GM08714 (cell line): ENCODE measurements around the gene AKAP13.
"Not testable (repeated sequence)": the region's sequence is repeated elsewhere in the genome, so short reads cannot be mapped to it uniquely, and the experiment has no call there.

Experiments used
- H3K4me3 ChIP-seq: fragments of 200-500 bp; sonication (Bioruptor generic); 2 replicates; pipeline ENCODE4 v1.5.1; 2014; ENCODE audit warnings: mild to moderate bottlenecking, low read length, inconsistent platforms
- ZNF274 ChIP-seq: IDR thresholded peaks from 2 replicates; pipeline ENCODE4 v1.6.1; 2012; ENCODE audit warnings: mild to moderate bottlenecking, low read depth, low read length

AKAP13 gene

DNA sequence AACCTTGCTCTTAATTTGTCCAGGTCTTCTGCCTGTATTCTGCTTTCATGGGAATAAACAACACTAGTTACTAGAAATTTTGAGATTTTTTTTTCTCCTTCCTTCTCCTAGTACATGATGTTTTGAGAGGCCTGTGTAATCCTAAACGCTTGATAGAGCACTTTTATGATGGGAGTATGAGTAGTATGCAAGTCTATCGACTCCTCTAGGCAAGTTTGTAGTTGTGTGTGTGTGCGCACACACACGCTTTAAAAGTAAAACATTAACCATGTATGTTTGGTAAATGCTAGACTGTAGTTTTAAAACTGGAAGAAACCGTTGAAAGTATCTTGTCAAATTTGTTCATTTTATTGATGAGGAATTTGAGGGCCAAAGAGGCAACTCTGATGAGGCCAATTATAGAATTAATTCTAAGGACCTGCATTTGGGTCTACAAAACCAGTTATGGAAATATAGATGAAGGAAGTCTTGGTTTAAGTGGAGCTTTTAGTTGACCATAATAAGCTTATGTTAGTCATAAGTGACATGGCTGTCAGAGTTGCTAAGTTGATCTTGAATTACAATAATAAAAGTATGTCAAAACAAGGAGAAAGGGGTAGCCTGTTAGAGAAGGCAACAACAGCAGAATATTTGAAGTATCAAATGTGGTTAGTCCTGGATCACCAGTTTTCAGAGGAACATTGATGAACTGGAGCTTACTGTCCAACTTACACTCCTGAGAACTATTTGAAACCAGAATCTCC is 47.1 kb downstream of the AKAP13 start:
- no peak overlapping the region for H3K4me3 ChIP-seq
- TF ChIP-seq ZNF274 = no peak

- H3K4me3 ChIP-seq = no peak overlapping the region
- TF ChIP-seq ZNF274 = no peak
Observed at GRCh38 chr15:85429522-85429921, 49.1 kb downstream of the AKAP13 start.

DNA sequence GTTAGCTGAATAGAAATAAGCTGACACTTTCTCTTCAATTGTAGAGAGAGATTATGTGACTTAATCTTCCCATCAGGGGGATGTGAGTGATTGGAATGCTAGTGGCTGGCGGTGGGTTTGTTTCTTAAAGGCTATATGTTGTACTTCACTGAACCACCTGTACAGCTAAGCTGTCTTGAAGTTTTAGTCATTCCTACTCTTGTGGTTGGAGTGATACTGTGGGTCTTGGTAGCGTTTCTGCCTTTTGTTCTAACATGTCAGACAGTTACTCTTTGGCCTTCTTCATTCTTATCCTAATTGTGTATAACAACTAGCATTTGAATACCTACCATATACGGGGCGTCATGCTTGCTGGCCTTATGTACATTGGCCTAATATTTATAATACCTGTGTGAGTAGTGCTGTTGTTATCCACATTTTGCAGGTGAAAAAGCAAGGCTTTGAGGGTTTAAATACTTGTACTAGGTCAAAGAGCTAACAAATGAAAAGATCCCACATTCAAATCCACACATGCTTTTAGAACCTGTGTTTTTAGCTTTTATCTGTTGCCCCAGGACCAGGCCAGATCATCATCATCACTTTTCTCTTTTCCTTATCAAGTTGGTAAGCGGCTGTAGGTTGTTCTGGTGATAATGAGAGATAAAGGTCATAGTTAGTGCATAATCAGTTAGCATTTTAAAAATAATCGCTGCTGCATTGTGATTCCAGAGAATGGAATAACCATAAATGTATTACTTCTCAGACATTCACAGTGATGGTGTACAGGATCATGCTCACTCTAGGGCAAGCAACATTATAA is 50.2 kb downstream of the AKAP13 start:
- TF ChIP-seq ZNF274 = no peak

DNA sequence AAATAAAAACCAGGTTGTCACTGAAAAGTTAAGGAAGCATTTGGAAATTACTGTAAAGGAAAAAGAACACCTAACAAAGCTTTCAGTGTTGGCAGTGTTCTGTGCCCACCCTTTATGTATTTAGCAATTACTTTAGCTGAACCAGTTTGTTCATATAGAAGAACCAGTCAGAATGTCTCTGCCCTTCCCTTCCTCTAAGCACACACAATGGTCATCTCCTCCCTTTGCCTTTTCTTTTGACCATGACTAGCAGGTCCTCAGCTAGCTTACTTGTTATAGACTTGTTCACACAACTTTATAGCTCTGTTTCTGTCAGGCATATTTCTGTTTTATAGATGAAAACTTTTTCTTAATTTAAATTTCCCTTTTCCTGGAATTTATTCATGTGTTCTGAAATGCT is 59.6 kb downstream of the AKAP13 start:
- H3K4me3 ChIP-seq = no peak overlapping the region
- no peak for TF ChIP-seq ZNF274

More for the DNA sequence above, 50.2 kb downstream of the AKAP13 start:
- H3K4me3 ChIP-seq = no peak overlapping the region

GRCh38 chr15:85440451-85440850 is 60.0 kb downstream of the AKAP13 start:
- H3K4me3 ChIP-seq = no peak overlapping the region
- TF ChIP-seq ZNF274 = no peak

- H3K4me3 ChIP-seq = not testable (repeated sequence)
Observed at GRCh38 chr15:85441854-85442253, 61.5 kb downstream of the AKAP13 start.

GRCh38 chr15:85443046-85443445 is 62.6 kb downstream of the AKAP13 start:
- no peak for TF ChIP-seq ZNF274
- no peak overlapping the region for H3K4me3 ChIP-seq

GRCh38 chr15:85443593-85444087 is 63.2 kb downstream of the AKAP13 start:
- no peak for TF ChIP-seq ZNF274
- no peak overlapping the region for H3K4me3 ChIP-seq

- no peak for TF ChIP-seq ZNF274
- no peak overlapping the region for H3K4me3 ChIP-seq
Observed at GRCh38 chr15:85444122-85444745, 63.8 kb downstream of the AKAP13 start.

- no peak overlapping the region for H3K4me3 ChIP-seq
- TF ChIP-seq ZNF274 = no peak
Observed at GRCh38 chr15:85445361-85445760, 65.0 kb downstream of the AKAP13 start.

DNA sequence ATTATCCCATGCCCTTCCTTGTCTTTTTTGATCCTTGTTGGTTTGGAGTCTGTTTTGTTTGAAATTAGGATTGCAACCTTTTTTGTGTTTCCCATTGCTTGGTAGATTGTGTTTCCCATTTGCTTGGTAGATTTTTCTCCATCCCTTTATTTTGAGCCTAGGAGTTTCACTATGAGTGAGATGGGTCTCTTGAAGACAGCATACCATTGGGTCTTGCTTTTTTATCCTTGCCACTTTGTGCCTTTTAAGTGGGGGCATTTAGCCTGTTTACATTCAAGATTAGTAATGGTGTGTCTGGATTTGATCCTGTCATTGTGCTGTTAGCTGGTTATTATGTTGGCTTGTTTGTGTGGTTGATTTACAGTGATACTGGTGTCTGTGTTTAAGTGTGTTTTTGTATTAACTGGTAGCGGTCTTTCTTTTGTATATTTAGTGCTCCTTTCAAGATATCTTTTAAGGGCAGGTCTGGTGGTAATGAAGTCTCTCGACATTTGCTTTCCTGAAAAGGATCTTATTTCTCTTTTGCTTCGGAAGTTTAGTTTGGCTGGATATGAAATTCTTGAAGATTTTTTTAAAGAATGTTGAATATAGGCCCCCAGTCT is 70.8 kb downstream of the AKAP13 start:
- H3K4me3 ChIP-seq = no peak overlapping the region
- TF ChIP-seq ZNF274 = no peak

GRCh38 chr15:85452436-85452835 is 72.0 kb downstream of the AKAP13 start:
- H3K4me3 ChIP-seq = no peak overlapping the region
- no peak for TF ChIP-seq ZNF274

GRCh38 chr15:85453144-85453872 is 72.9 kb downstream of the AKAP13 start:
- no peak overlapping the region for H3K4me3 ChIP-seq
- TF ChIP-seq ZNF274 = no peak

DNA sequence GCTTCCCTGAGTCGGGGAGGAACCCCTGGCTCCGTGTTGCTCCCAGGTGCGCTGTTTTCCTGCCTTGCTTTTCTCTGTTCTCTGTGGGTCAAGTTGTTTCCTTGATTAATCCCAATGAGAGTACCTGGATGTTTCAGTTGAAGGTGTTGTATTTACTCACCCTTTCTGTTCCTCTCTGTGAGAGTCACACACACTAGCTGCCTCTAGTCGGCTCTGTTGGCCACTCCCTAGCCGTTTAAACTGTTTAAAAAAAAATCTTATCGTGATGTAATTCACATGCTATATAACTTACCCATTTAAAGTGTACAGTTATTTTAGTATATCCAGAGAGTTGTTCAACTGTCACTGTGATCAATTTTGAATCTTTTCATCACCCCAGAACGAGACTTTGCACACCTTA is 74.0 kb downstream of the AKAP13 start:
- TF ChIP-seq ZNF274 = no peak
- H3K4me3 ChIP-seq = no peak overlapping the region

- no peak overlapping the region for H3K4me3 ChIP-seq
Observed at GRCh38 chr15:85455891-85456290, 75.5 kb downstream of the AKAP13 start.

More at GRCh38 chr15:85455891-85456290, 75.5 kb downstream of the AKAP13 start:
- no peak for TF ChIP-seq ZNF274
